Measurements from ENCODE around the gene SLC17A9. TPM values are rescaled to one million over a fixed set of nuclear protein-coding genes. Genes with fewer than 3 reads are reported as not detected.
"Not testable (repeated sequence)": the region's sequence is repeated elsewhere in the genome, so short reads cannot be mapped to it uniquely, and the experiment has no call there.

SLC17A9 gene
- total RNA-seq, 4 donors from 2014 or later = 0.31 to 3.9 (median 1.4) TPM

DNA sequence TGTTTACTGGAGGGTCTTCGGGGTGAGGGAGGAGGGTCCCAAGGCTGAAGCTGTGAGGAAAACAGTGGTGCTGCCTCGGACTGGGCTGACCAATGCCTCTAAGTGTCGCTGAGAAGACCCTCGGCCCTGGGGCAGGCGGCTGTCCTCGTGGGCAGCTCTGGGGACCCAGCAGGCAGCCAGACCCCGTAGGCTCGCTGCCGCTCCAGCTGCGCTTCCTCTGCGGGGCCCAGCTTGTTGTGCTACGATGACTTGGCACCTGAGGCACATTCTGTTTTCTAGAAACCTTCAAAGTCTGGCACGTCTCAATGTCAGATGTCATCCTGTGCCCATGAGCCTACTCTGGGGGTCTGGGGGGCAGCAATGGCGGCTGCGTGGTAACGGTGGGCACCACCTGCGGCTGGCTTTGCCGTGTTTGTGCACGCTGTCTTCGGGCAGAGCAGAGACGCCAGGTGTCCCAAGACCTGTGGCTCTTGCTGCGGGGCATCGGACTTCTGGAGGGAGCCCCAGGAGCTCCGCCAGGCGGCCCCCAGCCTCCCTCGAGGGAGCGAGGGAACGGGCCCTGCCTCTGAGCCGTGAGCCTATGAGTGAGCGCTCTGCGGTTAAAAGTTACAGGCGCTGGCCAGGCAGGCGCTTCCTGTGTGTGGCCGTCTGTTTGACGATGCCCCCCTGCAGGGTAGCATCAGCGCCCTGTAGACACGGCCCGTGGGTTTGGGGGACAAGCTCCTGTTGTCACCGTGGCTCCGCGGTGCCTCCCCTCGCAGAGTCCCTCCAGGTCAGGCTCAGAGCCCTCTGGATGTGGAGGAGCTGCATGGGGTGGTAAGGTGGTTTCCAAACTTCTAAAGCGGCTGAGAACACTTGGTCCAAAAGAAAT is 6.8 kb downstream of the SLC17A9 start:
- TF ChIP-seq POLR2A (IDR thresholded peaks at IDR 0.05) (no peak), CTCF (IDR thresholded peaks at IDR 0.05) (no peak)
- no peak overlapping the region for H3K4me3 ChIP-seq
- no peaks in the 10 kb centered on the region for H3K27me3 ChIP-seq
- H3K36me3 ChIP-seq = no peaks in the 10 kb centered on the region
- no peak overlapping the region for H3K27ac ChIP-seq
- intact Hi-C loops (cut with DNase I) = no loop called here
- WGBS, 2 donors = 58 to 70% methylated on average over 2 to 16 of the region's 43 CpGs
- H3K9me3 ChIP-seq = no peaks in the 10 kb centered on the region
- no peak for DNase-seq
- H3K4me1 ChIP-seq = peaks cover 0 to 6% (median 3%) of the 10 kb centered on the region in 3 donors

DNA sequence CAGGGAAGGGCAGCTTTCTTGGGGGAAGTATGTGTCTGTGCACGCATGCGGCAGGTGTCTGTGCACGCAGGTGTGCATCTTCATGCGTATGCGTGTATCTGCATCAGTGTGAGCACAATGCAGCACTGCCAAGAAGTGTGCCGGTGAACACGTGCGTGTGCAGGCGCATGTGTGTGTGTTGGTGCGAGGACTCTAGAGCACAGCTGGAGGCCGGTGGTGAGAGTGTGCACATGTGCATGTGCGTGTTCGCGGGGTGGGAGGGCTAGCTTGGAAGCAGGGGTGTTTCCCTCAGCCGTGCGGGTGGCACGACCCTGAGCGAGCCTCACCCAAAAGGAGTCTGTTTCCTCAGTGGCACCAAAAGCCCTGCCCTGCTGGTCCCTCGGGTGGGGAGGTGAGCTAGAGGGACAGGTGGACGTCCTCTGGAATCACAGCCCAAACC is 7.5 kb downstream of the SLC17A9 start:
- 66 to 67% methylated on average over 17 to 18 of the region's 20 CpGs for WGBS, 2 donors
- Histone ChIP-seq H3K9me3 (no peaks in the 10 kb centered on the region), H3K27ac (no peak overlapping the region), H3K27me3 (no peaks in the 10 kb centered on the region), H3K4me1 (no peaks in the 10 kb centered on the region), H3K4me3 (no peak overlapping the region), H3K36me3 (no peaks in the 10 kb centered on the region)
- intact Hi-C loops (cut with DNase I) = no loop called here
- no peak for DNase-seq
- TF ChIP-seq CTCF (IDR thresholded peaks at IDR 0.05) (no peak), POLR2A (IDR thresholded peaks at IDR 0.05) (no peak)

GRCh38 chr20:62960446-62961309 is 8.2 kb downstream of the SLC17A9 start:
- H3K4me3 ChIP-seq; H3K27me3 ChIP-seq; H3K36me3 ChIP-seq; H3K9me3 ChIP-seq; H3K4me1 ChIP-seq; DNase-seq; intact Hi-C loops (cut with DNase I); H3K27ac ChIP-seq: not testable (repeated sequence)
- 63 to 93% methylated on average over 2 to 5 of the region's 31 CpGs for WGBS, 2 donors

DNA sequence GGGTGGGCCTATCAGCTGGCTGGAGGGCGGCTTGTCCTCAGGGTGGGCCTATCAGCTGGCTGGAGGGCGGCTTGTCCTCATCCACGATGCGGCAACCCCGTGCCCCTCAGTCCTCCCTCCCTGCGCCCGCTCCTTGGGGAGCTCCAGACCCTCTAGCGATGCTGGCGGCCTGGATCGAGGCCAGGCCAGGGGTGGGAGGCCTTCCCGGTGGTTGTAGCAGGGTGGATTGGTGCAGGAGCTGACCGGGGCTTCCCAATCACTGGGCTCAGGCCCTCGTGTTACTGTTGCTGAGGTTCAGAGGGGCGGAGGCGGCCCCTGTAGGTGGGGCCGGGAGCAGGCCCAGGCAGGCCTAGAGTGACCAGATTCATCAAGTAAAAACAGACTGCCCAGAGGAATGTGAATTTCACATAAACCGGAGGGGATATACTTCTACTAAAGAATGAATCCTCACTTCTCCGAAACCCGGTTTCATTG is 8.8 kb downstream of the SLC17A9 start:
- Histone ChIP-seq H3K27ac (no peak overlapping the region), H3K36me3 (no peaks in the 10 kb centered on the region), H3K4me1 (no peaks in the 10 kb centered on the region), H3K9me3 (no peaks in the 10 kb centered on the region), H3K4me3 (no peak overlapping the region), H3K27me3 (no peaks in the 10 kb centered on the region)
- DNase-seq = no peak
- no peak for TF ChIP-seq CTCF (IDR thresholded peaks at IDR 0.05)
- 87 to 100% methylated on average over 2 to 3 of the region's 19 CpGs for WGBS, 2 donors
- intact Hi-C loops (cut with DNase I) = no loop called here

DNA sequence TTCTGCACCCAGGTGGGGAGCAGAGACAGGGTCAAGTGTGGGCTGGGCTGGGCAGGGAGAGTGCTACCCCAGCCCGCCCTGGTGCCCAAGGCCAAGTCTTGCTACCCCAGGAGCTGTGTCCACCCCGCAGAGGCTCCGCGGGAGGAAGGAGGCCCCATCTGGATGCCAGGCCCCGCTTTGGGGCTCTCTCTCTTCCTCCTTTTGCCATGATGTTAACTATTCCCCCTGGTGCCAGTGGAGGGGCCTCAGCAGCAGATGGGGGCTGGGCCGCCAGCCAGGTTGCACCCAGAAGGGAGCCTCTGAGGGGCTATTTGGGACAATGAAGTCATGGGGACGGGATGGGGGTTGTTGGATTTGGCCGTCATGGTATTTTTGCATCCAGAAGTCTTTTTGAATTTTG is 9.3 kb downstream of the SLC17A9 start:
- Histone ChIP-seq H3K27me3 (no peaks in the 10 kb centered on the region), H3K9me3 (no peaks in the 10 kb centered on the region), H3K36me3 (no peaks in the 10 kb centered on the region), H3K4me3 (no peak overlapping the region), H3K4me1 (no peaks in the 10 kb centered on the region), H3K27ac (no peak overlapping the region)
- intact Hi-C loops (cut with DNase I) = no loop called here
- WGBS, 2 donors = 89 to 100% methylated on average over 4 to 7 of the region's 8 CpGs
- no peak for TF ChIP-seq POLR2A (IDR thresholded peaks at IDR 0.05)
- TF ChIP-seq CTCF (IDR thresholded peaks at IDR 0.05) = no peak
- no peak for DNase-seq

Measured in esophagus squamous epithelium (tissue), 5 donors.